SK-N-SH (cell line): ENCODE results near the gene PAM. TPM values are rescaled to one million over a fixed set of nuclear protein-coding genes. Genes with fewer than 3 reads are reported as not detected.

Experiments
- CTCF ChIA-PET: fragments of 300-600, 350-600 bp; formaldehyde crosslinking; extraction: SDS; loops from one replicate; lab custom pipeline; 2021; lab: Yijun Ruan, JAX
- POLR2A ChIA-PET: fragments of 350-600 bp; sonication (Branson Sonifier 250); formaldehyde crosslinking; extraction: SDS; loops from one replicate; lab custom pipeline; 2020; ENCODE audit warnings: antibody characterized with exemption, inconsistent platforms; lab: Yijun Ruan, JAX
- DNase-seq: peaks from one replicate; pipeline ENCODE4 v3.0.0; 2012
- H2AFZ ChIP-seq: fragments of 200-600 bp; sonication (generic); 2 replicates; pipeline ENCODE4 v1.8.1; 2016; ENCODE audit warnings: antibody characterized with exemption, mild to moderate bottlenecking, low read depth
- H3F3A ChIP-seq: fragments of 200-600 bp; sonication (generic); replicated peaks from 2 replicates; pipeline ENCODE3; 2016; ENCODE audit warnings: antibody characterized with exemption, mild to moderate bottlenecking; ENCODE audit not compliant: insufficient read depth
- H3K27ac ChIP-seq, 2 experiments: fragments of 200-500 bp in 1 of 2; fragments of 200-600 bp in 1 of 2; sonication (Bioruptor generic) in 1 of 2; sonication (generic), shearing (Covaris generic) in 1 of 2; 2 replicates each; pipeline versions ENCODE4 v1.5.1 to v1.6.1; 2014 to 2016; ENCODE audit warnings: low read depth in 2 of 2, inconsistent platforms in 1 of 2, low read length in 1 of 2, mild to moderate bottlenecking in 1 of 2, mixed read lengths in 1 of 2
- H3K27me3 ChIP-seq: fragments of 200-600 bp; sonication (generic), shearing (Covaris generic); 2 replicates; pipeline ENCODE4 v1.6.1; 2016; ENCODE audit warnings: mixed run types; ENCODE audit not compliant: insufficient read depth
- H3K36me3 ChIP-seq, 2 experiments: fragments of 200-500 bp in 1 of 2; fragments of 200-600 bp in 1 of 2; sonication (Bioruptor generic) in 1 of 2; sonication (generic) in 1 of 2; replicated peaks in 1 of 2; 2 replicates each; pipeline versions ENCODE3 to v1.5.1; 2014 to 2016; ENCODE audit warnings: low read length in 1 of 2, mild to moderate bottlenecking in 1 of 2; ENCODE audit not compliant: insufficient read depth in 2 of 2, control insufficient read depth in 1 of 2
- H3K4me1 ChIP-seq, 2 experiments: fragments of 200-500 bp in 1 of 2; fragments of 200-600 bp in 1 of 2; sonication (Bioruptor generic) in 1 of 2; sonication (generic), shearing (Covaris generic) in 1 of 2; 2 replicates each; pipeline versions ENCODE4 v1.5.1 to v1.6.1; 2014 to 2016; ENCODE audit warnings: low read depth in 1 of 2, low read length in 1 of 2, mixed run types in 1 of 2; ENCODE audit not compliant: insufficient read depth in 2 of 2, control insufficient read depth in 1 of 2
- H3K4me2 ChIP-seq: fragments of 200-600 bp; sonication (generic), shearing (Covaris generic); 2 replicates; pipeline ENCODE4 v1.6.1; 2017; ENCODE audit warnings: mixed run types
- H3K4me3 ChIP-seq, 2 experiments: fragments of 200-500 bp in 1 of 2; fragments of 200-600 bp in 1 of 2; sonication (Bioruptor generic) in 1 of 2; sonication (generic), shearing (Covaris generic) in 1 of 2; 2 replicates each; pipeline versions ENCODE4 v1.5.1 to v1.8.1; 2014 to 2016; ENCODE audit warnings: low read depth in 2 of 2, inconsistent platforms in 1 of 2, low read length in 1 of 2, mild to moderate bottlenecking in 1 of 2, mixed read lengths in 1 of 2, moderate library complexity in 1 of 2
- H3K79me2 ChIP-seq: fragments of 200-600 bp; sonication (generic); 2 replicates; pipeline ENCODE4 v1.8.1; 2017; ENCODE audit warnings: mild to moderate bottlenecking; ENCODE audit not compliant: insufficient read depth
- H3K9ac ChIP-seq: fragments of 200-600 bp; sonication (generic); 2 replicates; pipeline ENCODE4 v1.6.1; 2017; ENCODE audit warnings: mixed run types
- H3K9me2 ChIP-seq: fragments of 200-600 bp; sonication (generic); 2 replicates; pipeline ENCODE4 v1.6.1; 2017; ENCODE audit warnings: mixed run types
- H3K9me3 ChIP-seq: fragments of 200-600 bp; sonication (generic); 2 replicates; pipeline ENCODE4 v1.6.1; 2017; ENCODE audit warnings: mixed run types, mild to moderate bottlenecking, moderate library complexity
- H4K20me1 ChIP-seq: fragments of 200-600 bp; sonication (generic); 2 replicates; pipeline ENCODE4 v1.6.1; 2017; ENCODE audit warnings: mild to moderate bottlenecking, mixed run types; ENCODE audit not compliant: insufficient read depth
- CTCF ChIP-seq: fragments of 200-600 bp; sonication (generic); IDR thresholded peaks from 2 replicates; pipeline ENCODE4 v1.6.1; 2017; ENCODE audit warnings: antibody characterized with exemption, mild to moderate bottlenecking, moderate library complexity
- EZH2phosphoT487 ChIP-seq: fragments of 200-600 bp; sonication (generic); IDR thresholded peaks from 2 replicates; pipeline ENCODE4 v1.6.1; 2017; ENCODE audit warnings: low read depth, mixed run types, mild to moderate bottlenecking, antibody characterized with exemption, moderate library complexity, borderline replicate concordance
- FOXM1 ChIP-seq: IDR thresholded peaks from 2 replicates; pipeline ENCODE4 v1.4.0; 2012; ENCODE audit warnings: low read depth, mild to moderate bottlenecking
- MAX ChIP-seq: IDR thresholded peaks from 2 replicates; pipeline ENCODE4 v1.4.0; 2012; ENCODE audit warnings: low read depth
- SIN3A ChIP-seq: IDR thresholded peaks from 2 replicates; pipeline ENCODE4 v1.6.1; 2012; ENCODE audit warnings: low read depth, mild to moderate bottlenecking, low read length, moderate library complexity, borderline replicate concordance
- SMC3 ChIP-seq: IDR thresholded peaks from 2 replicates; pipeline ENCODE4 v1.6.1; 2012; ENCODE audit warnings: low read depth, low read length, improper control_type of control experiment
- YY1 ChIP-seq: IDR thresholded peaks from 2 replicates; pipeline ENCODE4 v1.4.0; 2012; ENCODE audit warnings: low read depth, mild to moderate bottlenecking
- ZBTB33 ChIP-seq: IDR thresholded peaks from 2 replicates; pipeline ENCODE4 v1.4.0; 2012; ENCODE audit warnings: low read depth, borderline replicate concordance
- WGBS: methylation state at CpG from one replicate; pipeline ENCODE4 v1.1.6; 2017; ENCODE audit warnings: low lambda C conversion rate; 5-methylcytosine and 5-hydroxymethylcytosine counted together
- polyA plus RNA-seq, 3 experiments: library from polyadenylated mRNA; depleted of rRNA; stranded (reverse); fragments of >200 nt; gene quantifications; 2 replicates each; pipeline ENCODE4 v1.2.3, GENCODE V29; 2012

Gene PAM
- polyA plus RNA-seq, 1 of the 3 experiments (the other 2 are of a cell fraction) = 507 TPM

GRCh38 chr5:102815540-102816332 lies 60.6 kb downstream of the PAM start (continued):
- no peak for TF ChIP-seq CTCF

GRCh38 chr5:102818345-102818744 lies 63.2 kb downstream of the PAM start:
- peaks cover 11% of the 10 kb centered on the region for H3K79me2 ChIP-seq
- no peak for DNase-seq

GRCh38 chr5:102818934-102819333 lies 63.8 kb downstream of the PAM start:
- Histone ChIP-seq H3K4me3 (no peak overlapping the region), H3K36me3 (peaks cover 0 to 9% of the 10 kb centered on the region in 2 experiments), H3K27ac (no peak overlapping the region), H3K9me3 (no peaks in the 10 kb centered on the region), H3K9ac (no peak overlapping the region), H4K20me1 (no peaks in the 10 kb centered on the region), H2AFZ (no peak overlapping the region), H3K4me1 (peaks cover 6 to 24% of the 10 kb centered on the region in 2 experiments; a peak in 3 of 4 replicates), H3K4me2 (no peak overlapping the region), H3F3A (peaks cover 17% of the 10 kb centered on the region), H3K9me2 (no peaks in the 10 kb centered on the region), H3K27me3 (no peaks in the 10 kb centered on the region), H3K79me2 (peaks cover 11% of the 10 kb centered on the region)
- DNase-seq = no peak
- WGBS = 84% methylated on average over 5 of the region's 5 CpGs
- CTCF ChIA-PET = no interaction called here
- TF ChIP-seq YY1 (no peak), EZH2phosphoT487 (no peak), MAX (no peak), CTCF (no peak), ZBTB33 (no peak), FOXM1 (no peak), SMC3 (no peak)
- POLR2A ChIA-PET = no interaction called here

More at GRCh38 chr5:102818345-102818744, 63.2 kb downstream of the PAM start:
- no peak for TF ChIP-seq YY1
- no peak for TF ChIP-seq FOXM1
- TF ChIP-seq SIN3A = no peak
- Histone ChIP-seq H3K4me3 (no peak overlapping the region), H3K27me3 (no peaks in the 10 kb centered on the region), H3K9me2 (no peaks in the 10 kb centered on the region), H3F3A (peaks cover 11% of the 10 kb centered on the region), H2AFZ (no peak overlapping the region), H3K9me3 (no peaks in the 10 kb centered on the region), H3K27ac (no peak overlapping the region), H3K4me2 (no peak overlapping the region), H4K20me1 (no peaks in the 10 kb centered on the region), H3K36me3 (peaks cover 0 to 9% of the 10 kb centered on the region in 2 experiments), H3K4me1 (peaks cover 6 to 23% of the 10 kb centered on the region in 2 experiments; a peak in 3 of 4 replicates), H3K9ac (no peak overlapping the region)
- ChIA-PET CTCF (no interaction called here), POLR2A (no interaction called here)
- WGBS = 100% methylated on average over 1 of the region's 1 CpG
